Measurements from ENCODE around the gene CLDN1. TPM values are rescaled to one million over a fixed set of nuclear protein-coding genes. Genes with fewer than 3 reads are reported as not detected.

The CLDN1 gene
- total RNA-seq, 4 donors from 2014 or later: 0.92 to 1.2 (median 0.99) TPM; not detected in 1

DNA sequence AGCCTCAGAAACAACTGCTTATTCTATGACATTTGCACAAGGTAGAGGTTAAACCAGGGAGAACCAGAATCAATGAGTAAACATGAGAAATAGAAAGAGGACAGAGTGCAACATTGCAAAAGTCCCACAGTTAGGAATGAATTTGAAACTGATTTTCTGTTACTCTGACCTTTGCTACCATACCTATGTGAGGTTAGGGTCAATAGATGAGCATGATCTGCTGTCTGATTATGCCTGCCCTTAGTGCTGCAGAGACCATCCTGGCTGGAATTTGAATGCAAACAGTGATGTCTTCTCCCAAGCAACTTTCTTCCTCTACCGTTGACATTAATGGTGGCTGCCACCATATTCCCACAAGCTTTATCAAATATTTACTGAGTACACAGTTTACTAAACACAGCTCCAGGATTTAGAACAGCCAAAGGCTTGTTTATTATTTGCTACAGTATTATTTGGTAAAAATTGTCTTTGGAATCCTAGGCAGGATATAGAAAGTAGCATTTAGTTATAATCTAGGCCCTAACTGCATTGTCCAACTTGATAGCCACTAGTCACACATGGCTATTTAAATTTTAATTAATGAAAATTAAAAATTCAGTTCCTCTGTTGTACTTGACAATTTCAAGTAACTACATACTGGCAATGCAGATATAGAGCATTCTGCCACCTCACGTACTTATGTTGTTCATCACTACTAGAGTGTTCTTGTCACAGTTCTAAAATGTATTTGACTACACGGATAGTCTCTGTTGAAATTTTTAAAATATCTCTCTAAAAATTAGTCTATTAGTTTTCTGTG is 8.9 kb upstream of the CLDN1 start:
- intact Hi-C loops (cut with DNase I): no loop called here
- peaks cover 10 to 15% (median 12%) of the 10 kb centered on the region in 4 donors for H3K4me1 ChIP-seq
- DNase-seq (ENCODE audit: extremely low spot score): no peak

DNA sequence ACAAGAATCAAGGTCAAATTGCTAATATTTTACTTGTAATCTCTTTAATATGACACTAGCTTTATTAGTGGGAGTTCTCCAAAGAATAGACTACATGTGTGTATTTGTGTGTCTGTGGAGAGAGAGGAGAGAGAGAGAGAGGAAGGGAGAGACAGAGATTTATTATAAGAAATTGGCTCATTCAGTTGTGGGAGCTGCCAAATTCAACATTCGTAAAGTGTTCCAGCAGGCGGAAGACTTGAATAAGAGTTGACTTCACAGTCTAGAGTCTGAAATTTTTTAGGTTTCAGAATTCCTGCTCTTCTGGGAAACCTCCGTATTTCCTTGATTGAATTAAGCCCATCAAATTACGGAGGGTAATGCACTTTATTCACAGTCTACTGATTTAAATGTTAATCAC is 4.7 kb upstream of the CLDN1 start:
- peaks cover 0 to 5% (median 0%) of the 10 kb centered on the region in 4 donors for H3K27me3 ChIP-seq
- DNase-seq (ENCODE audit: extremely low spot score): no peak
- TF ChIP-seq CTCF (IDR thresholded peaks at IDR 0.05) (peak in 1 of 3 experiments; percentile 22), POLR2A (IDR thresholded peaks at IDR 0.05; ENCODE audit: low read depth) (no peak)
- H3K4me3 ChIP-seq: no peak overlapping the region
- no peaks in the 10 kb centered on the region for H3K9me3 ChIP-seq
- no peak overlapping the region for H3K27ac ChIP-seq (replicated peaks in 1 of 4)
- WGBS: 29% methylated on average over 4 of the region's 4 CpGs
- H3K36me3 ChIP-seq: no peaks in the 10 kb centered on the region
- intact Hi-C loops (cut with DNase I): loop anchor here (10.0 kb wide), 1 partner anchor 98 kb away; no protein-coding TSS in a partner anchor
- peaks cover 13 to 28% (median 22%) of the 10 kb centered on the region in 4 donors for H3K4me1 ChIP-seq

More for the DNA sequence above, 8.9 kb upstream of the CLDN1 start:
- no peak overlapping the region for H3K4me3 ChIP-seq
- H3K27me3 ChIP-seq: no peaks in the 10 kb centered on the region
- H3K27ac ChIP-seq (replicated peaks in 1 of 4): no peak overlapping the region
- H3K9me3 ChIP-seq: no peaks in the 10 kb centered on the region
- 86% methylated on average over 3 of the region's 3 CpGs for WGBS
- no peaks in the 10 kb centered on the region for H3K36me3 ChIP-seq
- no peak for TF ChIP-seq CTCF (IDR thresholded peaks at IDR 0.05)
- TF ChIP-seq EP300 (IDR thresholded peaks at IDR 0.05): no peak
- no peak for TF ChIP-seq POLR2AphosphoS5 (IDR thresholded peaks at IDR 0.05)
- TF ChIP-seq POLR2A (IDR thresholded peaks at IDR 0.05; ENCODE audit: low read depth): no peak

- no peak for DNase-seq (ENCODE audit: extremely low spot score)
- no peaks in the 10 kb centered on the region for H3K9me3 ChIP-seq
- TF ChIP-seq CTCF (IDR thresholded peaks at IDR 0.05) (no peak), POLR2A (IDR thresholded peaks at IDR 0.05; ENCODE audit: low read depth) (no peak), EP300 (IDR thresholded peaks at IDR 0.05) (no peak)
- H3K27me3 ChIP-seq: peaks cover 0 to 9% (median 0%) of the 10 kb centered on the region in 4 donors
- 90% methylated on average over 4 of the region's 4 CpGs for WGBS
- H3K4me3 ChIP-seq: no peak overlapping the region
- peaks cover 16 to 32% (median 26%) of the 10 kb centered on the region in 4 donors for H3K4me1 ChIP-seq
- H3K27ac ChIP-seq (replicated peaks in 1 of 4): no peak overlapping the region
- no peaks in the 10 kb centered on the region for H3K36me3 ChIP-seq
- intact Hi-C loops (cut with DNase I): loop anchor here (10.0 kb wide), 1 partner anchor 98 kb away; no protein-coding TSS in a partner anchor
These were observed 4.1 kb upstream of the CLDN1 start for GRCh38 chr3:190326361-190326760.

- no peak overlapping the region for H3K4me3 ChIP-seq
- intact Hi-C loops (cut with DNase I): loop anchor here (10.0 kb wide), 1 partner anchor 99 kb away; no protein-coding TSS in a partner anchor
- H3K4me1 ChIP-seq: peaks cover 16 to 32% (median 26%) of the 10 kb centered on the region in 4 donors
- no peaks in the 10 kb centered on the region for H3K9me3 ChIP-seq
- H3K27ac ChIP-seq (replicated peaks in 1 of 4): no peak overlapping the region
- DNase-seq (ENCODE audit: extremely low spot score): no peak
- peaks cover 0 to 9% (median 0%) of the 10 kb centered on the region in 4 donors for H3K27me3 ChIP-seq
- H3K36me3 ChIP-seq: no peaks in the 10 kb centered on the region
- TF ChIP-seq POLR2A (IDR thresholded peaks at IDR 0.05; ENCODE audit: low read depth) (no peak), POLR2AphosphoS5 (IDR thresholded peaks at IDR 0.05) (no peak)
- 89% methylated on average over 1 of the region's 1 CpG for WGBS
These were observed 3.7 kb upstream of the CLDN1 start for GRCh38 chr3:190325923-190326322.

DNA sequence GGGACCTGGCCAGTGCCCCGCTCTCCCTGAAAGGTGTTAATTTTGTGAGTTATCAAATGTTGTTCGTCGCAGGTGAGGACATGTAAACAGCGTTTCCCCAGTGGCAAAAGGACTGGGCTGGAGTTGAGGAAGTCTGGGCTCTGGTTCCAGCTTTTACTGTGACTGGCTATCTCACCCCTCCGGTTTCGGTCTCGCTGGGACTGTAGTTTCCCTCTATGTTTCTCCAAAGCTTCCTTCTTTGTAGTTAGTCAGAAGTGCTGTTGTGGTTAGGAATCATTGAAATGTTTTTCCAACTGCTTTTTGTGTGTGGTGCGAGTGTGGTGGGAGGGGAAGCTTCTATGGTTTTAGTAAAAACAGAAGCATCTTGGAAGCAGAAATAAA is 990 bp upstream of the CLDN1 start:
- Histone ChIP-seq H3K27ac (replicated peaks in 1 of 4) (no peak overlapping the region), H3K4me3 (peak overlapping the region in 2 of 4 donors; percentile 5 to 59), H3K9me3 (no peaks in the 10 kb centered on the region), H3K27me3 (peaks cover 0 to 9% (median 0%) of the 10 kb centered on the region in 4 donors), H3K4me1 (peaks cover 16 to 32% (median 26%) of the 10 kb centered on the region in 4 donors), H3K36me3 (no peaks in the 10 kb centered on the region)
- WGBS: 69% methylated on average over 8 of the region's 8 CpGs
- TF ChIP-seq POLR2A (IDR thresholded peaks at IDR 0.05; ENCODE audit: low read depth): no peak
- TF ChIP-seq EP300 (IDR thresholded peaks at IDR 0.05): no peak
- TF ChIP-seq CTCF (IDR thresholded peaks at IDR 0.05): no peak
- TF ChIP-seq POLR2AphosphoS5 (IDR thresholded peaks at IDR 0.05): no peak
- DNase-seq (ENCODE audit: extremely low spot score): no peak
- intact Hi-C loops (cut with DNase I): loop anchor here (5.0 to 10.0 kb wide), 3 partner anchors 101 to 361 kb away; no protein-coding TSS in a partner anchor

All from esophagus muscularis mucosa (tissue), 4 donors.